ENCODE measurements around the gene AHCYL2.

DNA sequence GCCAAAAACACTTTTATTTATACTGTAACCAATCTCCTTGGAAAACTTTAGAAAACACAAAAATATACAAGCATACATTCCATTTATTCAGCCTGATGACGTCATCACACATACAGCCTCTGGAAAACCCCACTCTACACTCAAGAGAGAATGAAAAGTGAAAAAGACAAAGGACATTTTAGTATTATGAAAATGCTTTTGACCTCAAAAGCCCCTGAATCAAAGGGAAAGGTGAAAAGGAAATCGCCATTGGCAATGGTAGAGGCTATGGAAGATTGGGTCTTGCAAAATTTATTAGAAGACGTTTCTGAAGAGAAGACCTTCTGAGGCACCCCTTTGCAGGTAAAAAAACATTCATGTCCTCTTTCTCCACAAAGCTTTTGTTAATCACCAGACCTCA is 126.5 kb downstream of the AHCYL2 start:
- TF ChIP-seq POLR2AphosphoS5 (IDR thresholded peaks at IDR 0.05; ENCODE audit: low read depth, low read length), result no peak
- TF ChIP-seq, protein P1, sequence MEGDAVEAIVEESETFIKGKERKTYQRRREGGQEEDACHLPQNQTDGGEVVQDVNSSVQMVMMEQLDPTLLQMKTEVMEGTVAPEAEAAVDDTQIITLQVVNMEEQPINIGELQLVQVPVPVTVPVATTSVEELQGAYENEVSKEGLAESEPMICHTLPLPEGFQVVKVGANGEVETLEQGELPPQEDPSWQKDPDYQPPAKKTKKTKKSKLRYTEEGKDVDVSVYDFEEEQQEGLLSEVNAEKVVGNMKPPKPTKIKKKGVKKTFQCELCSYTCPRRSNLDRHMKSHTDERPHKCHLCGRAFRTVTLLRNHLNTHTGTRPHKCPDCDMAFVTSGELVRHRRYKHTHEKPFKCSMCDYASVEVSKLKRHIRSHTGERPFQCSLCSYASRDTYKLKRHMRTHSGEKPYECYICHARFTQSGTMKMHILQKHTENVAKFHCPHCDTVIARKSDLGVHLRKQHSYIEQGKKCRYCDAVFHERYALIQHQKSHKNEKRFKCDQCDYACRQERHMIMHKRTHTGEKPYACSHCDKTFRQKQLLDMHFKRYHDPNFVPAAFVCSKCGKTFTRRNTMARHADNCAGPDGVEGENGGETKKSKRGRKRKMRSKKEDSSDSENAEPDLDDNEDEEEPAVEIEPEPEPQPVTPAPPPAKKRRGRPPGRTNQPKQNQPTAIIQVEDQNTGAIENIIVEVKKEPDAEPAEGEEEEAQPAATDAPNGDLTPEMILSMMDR (IDR thresholded peaks at IDR 0.05), result no peak
- TF ChIP-seq TCF7L2 (IDR thresholded peaks at IDR 0.05; ENCODE audit: low read depth, low read length), result no peak
- TF ChIP-seq SIN3A (IDR thresholded peaks at IDR 0.05; ENCODE audit: borderline replicate concordance, insufficient read depth, low read depth, low read length), result no peak
